ENCODE data around the gene MTAP. TPM values are rescaled to one million over a fixed set of nuclear protein-coding genes. Genes with fewer than 3 reads are reported as not detected.

Gene MTAP
- polyA plus RNA-seq, 4 donors, result 39.6 to 50.4 (median 43.5) TPM

- no peak for DNase-seq (ENCODE audit: low read depth in 4 of 4, low spot score in 2 of 4)
These were observed 165.3 kb downstream of the MTAP start for GRCh38 chr9:21967702-21968101.

DNA sequence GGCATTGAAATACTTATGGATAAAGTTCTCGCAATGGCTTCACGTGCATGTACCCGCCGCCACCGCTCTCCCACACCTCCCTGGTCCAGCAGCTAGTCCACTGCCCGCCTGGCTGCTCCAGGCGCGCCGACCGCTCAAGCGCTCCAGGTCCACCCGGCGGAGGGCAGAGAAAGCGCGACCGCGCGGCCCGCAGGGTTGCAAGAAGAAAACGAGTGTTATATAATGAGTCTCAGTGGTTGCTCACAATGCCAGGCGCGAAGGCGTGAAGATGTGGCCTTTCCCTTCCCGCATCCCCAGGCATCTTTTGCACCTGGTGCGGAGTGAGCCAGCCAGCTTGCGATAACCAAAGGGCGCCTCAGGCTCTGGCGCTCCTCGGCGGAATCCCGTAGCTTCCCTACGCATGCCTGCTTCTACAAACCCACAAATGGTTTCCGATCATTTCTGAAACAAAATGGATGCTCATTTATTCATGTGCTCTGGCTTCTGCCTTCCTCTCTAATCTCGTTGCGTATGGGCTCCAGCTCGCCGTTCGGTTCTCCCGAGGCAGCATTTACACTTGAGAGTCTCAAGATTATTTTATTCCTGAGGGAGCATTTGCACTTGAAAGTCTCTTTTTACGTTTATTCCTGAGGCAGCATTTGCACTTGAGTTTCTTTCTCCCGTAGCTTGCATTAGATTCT, 166.0 kb downstream of the MTAP start:
- DNase-seq (ENCODE audit: low read depth in 4 of 4, low spot score in 2 of 4), result no peak

DNA sequence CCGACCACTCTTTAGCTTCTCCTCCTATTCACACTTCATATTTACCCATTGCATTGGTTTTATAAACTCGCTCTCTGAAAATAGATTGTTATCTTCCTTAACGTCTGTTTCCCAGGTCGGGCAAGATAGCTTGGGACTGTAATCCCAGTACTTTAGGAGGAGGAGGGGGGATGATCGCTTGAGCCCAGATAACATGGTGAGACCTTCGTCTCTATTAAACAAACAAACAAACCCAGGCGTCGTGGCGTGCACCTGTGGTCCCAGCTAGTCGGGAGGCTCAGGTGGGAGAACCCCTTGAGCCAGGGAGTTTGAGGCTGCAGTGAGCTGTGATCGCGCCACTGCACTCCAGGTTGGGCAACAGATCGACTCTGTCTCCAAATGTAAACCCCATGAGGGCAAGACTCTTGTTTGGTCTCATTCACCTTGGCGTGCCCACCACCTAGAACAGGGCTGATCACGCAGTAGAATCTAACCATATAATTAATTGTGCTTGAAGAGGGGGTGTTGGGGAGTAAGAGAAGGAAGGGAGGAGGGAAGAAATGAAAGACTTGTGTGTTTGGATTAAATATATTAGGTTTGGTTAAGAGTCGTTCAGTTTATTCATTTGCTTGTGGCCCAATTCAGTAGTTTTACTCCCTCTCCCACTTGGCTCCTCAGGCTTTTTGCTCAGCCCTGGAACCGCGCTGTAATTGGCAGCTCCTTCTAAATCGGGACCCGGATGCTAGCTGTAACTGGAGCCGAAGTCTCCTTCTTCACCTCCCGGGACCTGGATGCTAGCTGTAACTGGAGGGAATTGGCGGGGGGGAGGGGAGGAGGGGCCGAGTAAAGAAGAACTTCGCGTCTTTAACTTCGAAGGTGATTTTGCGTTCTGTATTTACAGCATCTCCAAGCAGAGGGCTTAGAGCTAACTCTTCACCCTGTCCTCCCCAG, 166.8 kb downstream of the MTAP start:
- no peak for DNase-seq (ENCODE audit: low read depth in 4 of 4, low spot score in 2 of 4)

DNA sequence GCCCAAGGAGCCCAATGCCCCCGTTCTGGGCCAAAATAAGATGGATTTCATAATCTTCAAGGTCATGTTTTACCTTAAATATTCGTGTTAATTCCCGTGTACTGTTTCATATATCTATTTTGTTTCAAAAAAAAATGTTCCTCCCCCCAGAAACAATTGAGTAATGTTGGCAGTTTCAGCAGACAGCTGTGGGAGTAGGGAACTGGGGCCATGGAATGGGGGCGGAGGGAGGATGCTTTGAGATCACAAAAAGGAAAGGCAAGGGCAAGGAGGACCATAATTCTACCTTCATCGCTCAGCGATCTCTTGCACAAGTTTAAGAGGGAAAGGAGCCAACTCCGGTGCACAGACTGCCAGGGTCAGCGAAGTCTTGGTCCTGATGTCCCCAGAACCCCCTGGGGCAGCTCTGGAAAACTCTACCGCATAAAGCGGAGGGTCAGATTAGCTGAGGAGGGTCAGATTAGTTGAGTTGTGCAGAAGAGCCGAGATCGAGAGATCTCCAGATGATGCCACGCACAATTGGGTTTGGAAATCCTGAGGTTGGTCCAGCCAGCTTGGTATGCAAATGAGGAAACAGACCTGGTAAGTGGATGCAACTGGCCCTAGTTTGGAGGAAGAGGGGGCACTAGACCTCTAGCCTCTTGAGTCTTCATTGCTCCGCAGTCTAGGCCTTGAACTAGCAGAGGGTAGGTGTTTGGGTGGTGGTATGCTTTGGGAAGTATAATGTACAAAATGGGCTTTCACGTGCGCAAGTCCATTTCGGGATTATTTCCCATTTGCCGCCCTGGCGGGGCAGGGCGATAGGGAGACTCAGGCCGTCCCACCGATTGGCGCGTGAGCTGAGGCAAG, 167.7 kb downstream of the MTAP start:
- no peak for DNase-seq (ENCODE audit: low read depth in 4 of 4, low spot score in 2 of 4)

DNA sequence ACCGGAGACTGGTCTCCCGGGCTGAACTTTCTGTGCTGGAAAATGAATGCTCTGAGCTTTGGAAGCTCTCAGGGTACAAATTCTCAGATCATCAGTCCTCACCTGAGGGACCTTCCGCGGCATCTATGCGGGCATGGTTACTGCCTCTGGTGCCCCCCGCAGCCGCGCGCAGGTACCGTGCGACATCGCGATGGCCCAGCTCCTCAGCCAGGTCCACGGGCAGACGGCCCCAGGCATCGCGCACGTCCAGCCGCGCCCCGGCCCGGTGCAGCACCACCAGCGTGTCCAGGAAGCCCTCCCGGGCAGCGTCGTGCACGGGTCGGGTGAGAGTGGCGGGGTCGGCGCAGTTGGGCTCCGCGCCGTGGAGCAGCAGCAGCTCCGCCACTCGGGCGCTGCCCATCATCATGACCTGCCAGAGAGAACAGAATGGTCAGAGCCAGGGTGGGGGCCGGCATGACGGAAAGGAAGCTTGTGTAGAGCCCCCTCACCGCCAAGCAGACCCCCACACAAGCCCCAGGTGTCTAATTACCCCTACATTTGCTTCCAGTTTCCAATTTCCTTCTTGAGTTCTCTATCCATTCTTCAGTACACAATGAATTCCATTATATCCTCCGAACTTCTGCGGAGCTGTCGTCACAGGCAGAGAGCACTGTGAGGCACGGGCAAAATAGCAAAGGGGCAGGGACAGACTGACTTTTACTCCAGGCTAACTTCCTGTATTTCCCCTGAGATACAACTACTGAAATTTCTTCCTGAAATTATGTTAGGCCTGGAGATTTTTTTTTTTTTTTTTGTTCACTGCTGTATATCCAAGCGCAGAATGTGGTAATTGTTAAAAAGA, 168.6 kb downstream of the MTAP start:
- DNase-seq (ENCODE audit: low read depth in 4 of 4, low spot score in 2 of 4), result no peak

DNA sequence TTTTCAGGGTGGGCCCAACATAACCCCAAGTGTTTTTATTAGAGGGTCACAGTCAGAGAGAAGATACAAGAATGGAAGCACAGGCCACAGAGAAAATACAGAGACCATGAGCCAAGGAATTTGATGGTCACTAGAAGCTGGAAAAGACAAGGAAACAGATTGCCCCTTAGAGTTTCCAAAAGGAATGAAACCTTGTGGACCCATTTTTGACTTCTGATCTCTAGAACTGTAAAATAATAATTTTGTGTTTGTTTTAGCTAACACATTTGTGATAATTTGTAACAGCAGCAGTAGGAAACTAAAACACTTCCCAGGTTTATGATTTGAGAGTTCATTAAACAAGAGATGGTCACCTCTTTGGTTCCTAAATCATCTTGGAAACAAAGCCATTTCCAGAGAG, 169.9 kb downstream of the MTAP start:
- no peak for DNase-seq (ENCODE audit: low read depth in 4 of 4, low spot score in 2 of 4)

DNA sequence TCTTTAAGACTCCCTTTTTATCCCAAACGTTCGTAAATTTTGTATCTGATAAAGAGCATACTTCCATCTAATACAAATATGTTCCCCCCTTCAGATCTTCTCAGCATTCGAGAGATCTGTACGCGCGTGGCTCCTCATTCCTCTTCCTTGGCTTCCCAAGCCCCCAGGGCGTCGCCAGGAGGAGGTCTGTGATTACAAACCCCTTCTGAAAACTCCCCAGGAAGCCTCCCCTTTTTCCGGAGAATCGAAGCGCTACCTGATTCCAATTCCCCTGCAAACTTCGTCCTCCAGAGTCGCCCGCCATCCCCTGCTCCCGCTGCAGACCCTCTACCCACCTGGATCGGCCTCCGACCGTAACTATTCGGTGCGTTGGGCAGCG, 171.9 kb downstream of the MTAP start:
- DNase-seq (ENCODE audit: low read depth in 4 of 4, low spot score in 2 of 4), result no peak

DNA sequence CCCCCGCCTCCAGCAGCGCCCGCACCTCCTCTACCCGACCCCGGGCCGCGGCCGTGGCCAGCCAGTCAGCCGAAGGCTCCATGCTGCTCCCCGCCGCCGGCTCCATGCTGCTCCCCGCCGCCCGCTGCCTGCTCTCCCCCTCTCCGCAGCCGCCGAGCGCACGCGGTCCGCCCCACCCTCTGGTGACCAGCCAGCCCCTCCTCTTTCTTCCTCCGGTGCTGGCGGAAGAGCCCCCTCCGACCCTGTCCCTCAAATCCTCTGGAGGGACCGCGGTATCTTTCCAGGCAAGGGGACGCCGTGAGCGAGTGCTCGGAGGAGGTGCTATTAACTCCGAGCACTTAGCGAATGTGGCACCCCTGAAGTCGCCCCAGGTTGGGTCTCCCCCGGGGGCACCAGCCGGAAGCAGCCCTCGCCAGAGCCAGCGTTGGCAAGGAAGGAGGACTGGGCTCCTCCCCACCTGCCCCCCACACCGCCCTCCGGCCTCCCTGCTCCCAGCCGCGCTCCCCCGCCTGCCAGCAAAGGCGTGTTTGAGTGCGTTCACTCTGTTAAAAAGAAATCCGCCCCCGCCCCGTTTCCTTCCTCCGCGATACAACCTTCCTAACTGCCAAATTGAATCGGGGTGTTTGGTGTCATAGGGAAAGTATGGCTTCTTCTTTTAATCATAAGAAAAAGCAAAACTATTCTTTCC, 172.4 kb downstream of the MTAP start:
- no peak for DNase-seq (ENCODE audit: low read depth in 4 of 4, low spot score in 2 of 4)

DNA sequence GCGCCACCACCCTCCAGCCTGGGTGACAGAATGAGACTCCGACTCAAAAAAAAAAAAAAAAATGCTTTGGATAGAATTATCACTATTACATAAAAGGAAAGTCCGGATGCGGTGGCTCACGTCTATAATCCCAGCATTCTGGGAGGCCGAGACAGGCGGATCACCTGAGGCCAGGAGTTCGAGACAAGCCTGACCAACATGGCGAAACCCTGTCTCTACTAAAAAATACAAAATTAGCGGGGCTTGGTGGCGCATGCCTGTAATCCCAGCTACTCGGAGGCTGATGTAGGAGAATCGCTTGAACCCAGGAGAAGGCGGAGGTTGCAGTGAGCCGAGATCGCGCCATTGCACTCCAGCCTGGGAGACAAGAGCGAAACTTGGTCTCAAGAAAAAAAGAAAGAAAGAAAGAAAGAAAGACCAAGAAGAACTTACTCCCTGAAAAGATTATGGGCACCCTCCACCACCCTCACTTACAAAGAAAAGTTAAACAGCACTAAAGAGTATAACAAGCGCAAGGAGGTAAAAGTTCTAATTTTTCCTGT, 174.0 kb downstream of the MTAP start:
- DNase-seq (ENCODE audit: low read depth in 4 of 4, low spot score in 2 of 4), result no peak

- no peak for DNase-seq (ENCODE audit: low read depth in 4 of 4, low spot score in 2 of 4)
These were observed 180.0 kb downstream of the MTAP start for GRCh38 chr9:21982391-21982790.

- DNase-seq (ENCODE audit: low read depth in 4 of 4, low spot score in 2 of 4), result no peak
These were observed 180.6 kb downstream of the MTAP start for GRCh38 chr9:21982861-21983560.

DNA sequence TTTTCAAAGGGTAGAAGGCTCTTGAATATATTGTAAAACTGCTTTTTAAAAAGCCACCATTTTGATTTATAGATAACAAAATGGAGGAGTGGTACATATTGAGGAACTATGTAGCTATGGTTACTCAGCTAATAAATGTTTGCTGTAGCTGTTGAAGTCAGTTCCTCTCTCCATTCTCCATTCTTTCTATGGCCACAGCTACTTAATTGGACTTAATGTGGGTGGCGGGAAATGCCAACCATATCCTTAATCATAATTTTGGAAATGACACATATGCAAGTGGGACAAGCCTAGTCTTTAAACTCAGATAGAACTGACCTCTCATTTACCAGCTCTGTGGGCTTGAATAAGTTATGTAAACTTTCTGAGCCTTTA, 181.1 kb downstream of the MTAP start:
- no peak for DNase-seq (ENCODE audit: low read depth in 4 of 4, low spot score in 2 of 4)

- DNase-seq (ENCODE audit: low read depth in 4 of 4, low spot score in 2 of 4), result no peak
These were observed 181.7 kb downstream of the MTAP start for GRCh38 chr9:21984101-21984500.

DNA sequence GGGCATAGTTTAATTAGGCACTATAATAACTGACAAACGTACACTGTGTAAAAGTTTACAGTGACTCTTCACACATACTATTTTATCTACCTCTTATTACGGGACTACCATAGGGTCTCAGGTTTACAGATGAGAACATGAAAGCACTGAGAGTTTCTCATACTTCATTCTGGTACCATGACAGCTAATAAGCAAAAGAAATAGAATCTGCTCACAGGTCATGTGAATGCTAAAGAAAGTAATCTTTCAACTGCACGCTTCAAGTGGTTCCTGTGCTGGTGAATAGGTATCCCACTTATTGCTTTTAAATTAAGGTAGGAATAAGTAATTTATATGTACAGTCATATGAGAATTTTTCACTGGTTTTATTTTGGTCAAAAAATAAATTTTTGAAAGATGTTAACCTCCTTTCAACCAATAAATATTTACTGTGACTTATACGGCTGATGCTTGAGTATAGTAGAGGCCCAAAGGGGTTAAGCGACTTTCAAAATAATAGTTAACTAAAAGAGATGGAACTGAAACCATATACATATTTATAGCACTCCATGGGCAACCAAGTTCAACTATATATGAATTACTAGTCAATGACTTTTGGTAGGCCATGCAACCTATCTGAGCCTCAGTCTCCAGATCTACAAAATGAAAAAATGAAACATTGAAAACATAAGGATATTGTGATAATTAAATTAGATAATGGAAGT, 183.7 kb downstream of the MTAP start:
- DNase-seq (ENCODE audit: low read depth in 4 of 4, low spot score in 2 of 4), result no peak
